Measurements from ENCODE around the gene CA10. TPM values are rescaled to one million over a fixed set of nuclear protein-coding genes. Genes with fewer than 3 reads are reported as not detected.

Gene CA10
- total and polyA plus RNA-seq, 9 of the 15 experiments (the other 6 are each of a cell fraction or from before 2014, with no cell fraction given), result not detected

GRCh38 chr17:51630101-51630671 is 528.3 kb downstream of the CA10 start (continued):
- TF ChIP-seq CHD1 (IDR thresholded peaks at IDR 0.05; ENCODE audit: low read length), result no peak
- TF ChIP-seq ARID2 (IDR thresholded peaks at IDR 0.05), result no peak
- no peak for TF ChIP-seq ARID4B (CRISPR knock-in tag; IDR thresholded peaks at IDR 0.05)
- TF ChIP-seq CEBPG (CRISPR knock-in tag; IDR thresholded peaks at IDR 0.05), result no peak
- TF ChIP-seq CEBPG (tag; conservative IDR thresholded peaks at IDR 0.05 in 1 of 2, IDR thresholded peaks at IDR 0.05 in 1 of 2), result no peak
- no peak for TF ChIP-seq TAF7 (tag; IDR thresholded peaks at IDR 0.05)
- no peak for TF ChIP-seq TSHZ1 (CRISPR knock-in tag; IDR thresholded peaks at IDR 0.05)
- no peak for TF ChIP-seq TCF15 (CRISPR knock-in tag; IDR thresholded peaks at IDR 0.05)
- TF ChIP-seq KDM2B (CRISPR knock-in tag; IDR thresholded peaks at IDR 0.05), result no peak

Data from K562 (cell line).